HEK293 (cell line): ENCODE results near the gene KLHDC4.

ENCODE experiments used
- REST ChIP-seq: fragments of 450-650 bp; formaldehyde crosslinking; IDR thresholded peaks from 2 replicates; pipeline ENCODE4 v1.5.1; 2016; ENCODE audit warnings: missing biosample characterization, missing genetic modification characterization
- ZNF112 ChIP-seq: fragments of 450-650 bp; formaldehyde crosslinking; IDR thresholded peaks from 2 replicates; pipeline ENCODE4 v1.5.0; 2017; ENCODE audit warnings: missing biosample characterization, missing genetic modification characterization
- ZNF837 ChIP-seq: fragments of 450-650 bp; formaldehyde crosslinking; IDR thresholded peaks from 2 replicates; pipeline ENCODE4 v1.5.1; 2016; ENCODE audit warnings: missing biosample characterization, missing genetic modification characterization
- TF ChIP-seq, protein P1 (sequence below): fragments of 450-650 bp; formaldehyde crosslinking; IDR thresholded peaks from 2 replicates; pipeline ENCODE4 v1.5.1; 2016; ENCODE audit warnings: missing biosample characterization, missing genetic modification characterization

- TF ChIP-seq ZNF112, result no peak
- TF ChIP-seq, protein P1, sequence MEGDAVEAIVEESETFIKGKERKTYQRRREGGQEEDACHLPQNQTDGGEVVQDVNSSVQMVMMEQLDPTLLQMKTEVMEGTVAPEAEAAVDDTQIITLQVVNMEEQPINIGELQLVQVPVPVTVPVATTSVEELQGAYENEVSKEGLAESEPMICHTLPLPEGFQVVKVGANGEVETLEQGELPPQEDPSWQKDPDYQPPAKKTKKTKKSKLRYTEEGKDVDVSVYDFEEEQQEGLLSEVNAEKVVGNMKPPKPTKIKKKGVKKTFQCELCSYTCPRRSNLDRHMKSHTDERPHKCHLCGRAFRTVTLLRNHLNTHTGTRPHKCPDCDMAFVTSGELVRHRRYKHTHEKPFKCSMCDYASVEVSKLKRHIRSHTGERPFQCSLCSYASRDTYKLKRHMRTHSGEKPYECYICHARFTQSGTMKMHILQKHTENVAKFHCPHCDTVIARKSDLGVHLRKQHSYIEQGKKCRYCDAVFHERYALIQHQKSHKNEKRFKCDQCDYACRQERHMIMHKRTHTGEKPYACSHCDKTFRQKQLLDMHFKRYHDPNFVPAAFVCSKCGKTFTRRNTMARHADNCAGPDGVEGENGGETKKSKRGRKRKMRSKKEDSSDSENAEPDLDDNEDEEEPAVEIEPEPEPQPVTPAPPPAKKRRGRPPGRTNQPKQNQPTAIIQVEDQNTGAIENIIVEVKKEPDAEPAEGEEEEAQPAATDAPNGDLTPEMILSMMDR, result no peak
- no peak for TF ChIP-seq REST
- TF ChIP-seq ZNF837 (tag by site-specific recombination), result no peak
These were observed 78.5 kb downstream of the KLHDC4 start for GRCh38 chr16:87687126-87687910.
